Measurements from ENCODE around the gene AMBP.

AMBP gene

GRCh38 chr9:114057161-114057885 is 20.8 kb downstream of the AMBP start:
- Histone ChIP-seq H3K9ac (ENCODE audit: low read length) (no peak overlapping the region), H3K9me3 (ENCODE audit: insufficient read depth, low read length) (no peaks in the 10 kb centered on the region), H3K4me3 (ENCODE audit: low read length) (no peak overlapping the region), H3K4me2 (ENCODE audit: low read length) (no peak overlapping the region), H3K4me1 (ENCODE audit: low read length) (no peaks in the 10 kb centered on the region), H2AFZ (ENCODE audit: low read depth, low read length) (no peak overlapping the region), H3K27ac (ENCODE audit: low read length) (no peak overlapping the region), H3K27me3 (ENCODE audit: low read depth, low read length) (peaks cover 7% of the 10 kb centered on the region; the same call in 1 of the 2 replicates), H4K20me1 (ENCODE audit: insufficient read depth, low read length) (no peaks in the 10 kb centered on the region), H3K79me2 (ENCODE audit: low read length) (no peaks in the 10 kb centered on the region), H3K36me3 (replicated peaks; ENCODE audit: low read depth, low read length) (no peaks in the 10 kb centered on the region)
- TF ChIP-seq CTCF (IDR thresholded peaks at IDR 0.05; ENCODE audit: low read depth, low read length) (no peak), EZH2phosphoT487 (IDR thresholded peaks at IDR 0.05; ENCODE audit: low read depth) (no peak)

- Histone ChIP-seq H2AFZ (ENCODE audit: low read depth, low read length) (no peak overlapping the region), H3K27me3 (ENCODE audit: low read depth, low read length) (0 out of 2 replicates have a peak, but pooled peaks cover 3% of the 10 kb centered on the region), H3K4me1 (ENCODE audit: low read length) (no peaks in the 10 kb centered on the region), H3K9ac (ENCODE audit: low read length) (no peak overlapping the region), H3K9me3 (ENCODE audit: insufficient read depth, low read length) (no peaks in the 10 kb centered on the region), H3K36me3 (replicated peaks; ENCODE audit: low read depth, low read length) (no peaks in the 10 kb centered on the region), H4K20me1 (ENCODE audit: insufficient read depth, low read length) (no peaks in the 10 kb centered on the region), H3K79me2 (ENCODE audit: low read length) (no peaks in the 10 kb centered on the region), H3K27ac (ENCODE audit: low read length) (no peak overlapping the region), H3K4me3 (ENCODE audit: low read length) (no peak overlapping the region), H3K4me2 (ENCODE audit: low read length) (no peak overlapping the region)
- TF ChIP-seq CTCF (IDR thresholded peaks at IDR 0.05; ENCODE audit: low read depth, low read length): no peak
- no peak for TF ChIP-seq EZH2phosphoT487 (IDR thresholded peaks at IDR 0.05; ENCODE audit: low read depth)
Measured at GRCh38 chr9:114056527-114056926, 21.6 kb downstream of the AMBP start.

GRCh38 chr9:114055894-114056293 is 22.2 kb downstream of the AMBP start:
- Histone ChIP-seq H3K4me1 (ENCODE audit: low read length) (no peaks in the 10 kb centered on the region), H3K36me3 (replicated peaks; ENCODE audit: low read depth, low read length) (no peaks in the 10 kb centered on the region), H3K9ac (ENCODE audit: low read length) (no peak overlapping the region), H3K79me2 (ENCODE audit: low read length) (no peaks in the 10 kb centered on the region), H4K20me1 (ENCODE audit: insufficient read depth, low read length) (no peaks in the 10 kb centered on the region), H3K4me3 (ENCODE audit: low read length) (no peak overlapping the region), H3K27me3 (ENCODE audit: low read depth, low read length) (0 out of 2 replicates have a peak, but pooled peaks cover 3% of the 10 kb centered on the region), H2AFZ (ENCODE audit: low read depth, low read length) (no peak overlapping the region), H3K4me2 (ENCODE audit: low read length) (no peak overlapping the region), H3K27ac (ENCODE audit: low read length) (no peak overlapping the region), H3K9me3 (ENCODE audit: insufficient read depth, low read length) (no peaks in the 10 kb centered on the region)
- TF ChIP-seq CTCF (IDR thresholded peaks at IDR 0.05; ENCODE audit: low read depth, low read length): no peak
- no peak for TF ChIP-seq EZH2phosphoT487 (IDR thresholded peaks at IDR 0.05; ENCODE audit: low read depth)

- Histone ChIP-seq H3K4me2 (ENCODE audit: low read length) (no peak overlapping the region), H3K79me2 (ENCODE audit: low read length) (no peaks in the 10 kb centered on the region), H3K9me3 (ENCODE audit: insufficient read depth, low read length) (no peaks in the 10 kb centered on the region), H3K36me3 (replicated peaks; ENCODE audit: low read depth, low read length) (no peaks in the 10 kb centered on the region), H2AFZ (ENCODE audit: low read depth, low read length) (no peak overlapping the region), H3K4me3 (ENCODE audit: low read length) (no peak overlapping the region), H3K27ac (ENCODE audit: low read length) (no peak overlapping the region), H4K20me1 (ENCODE audit: insufficient read depth, low read length) (no peaks in the 10 kb centered on the region), H3K4me1 (ENCODE audit: low read length) (no peaks in the 10 kb centered on the region), H3K27me3 (ENCODE audit: low read depth, low read length) (0 out of 2 replicates have a peak, but pooled peaks cover 3% of the 10 kb centered on the region), H3K9ac (ENCODE audit: low read length) (no peak overlapping the region)
- TF ChIP-seq CTCF (IDR thresholded peaks at IDR 0.05; ENCODE audit: low read depth, low read length) (no peak), EZH2phosphoT487 (IDR thresholded peaks at IDR 0.05; ENCODE audit: low read depth) (no peak)
Measured at GRCh38 chr9:114055061-114055460, 23.0 kb downstream of the AMBP start.
